BLaER1 (cell line): ENCODE data around the gene MAGI1.
A peak's percentile ranks its signal among the peaks of the same experiment; 100 is the strongest.

Source experiments
- H3K27ac ChIP-seq: shearing (Covaris generic); formaldehyde crosslinking; 2 replicates; pipeline ENCODE4 v1.8.1; 2022
- H3K27me3 ChIP-seq: shearing (Covaris generic); formaldehyde crosslinking; 2 replicates; pipeline ENCODE4 v1.8.1; 2022
- H3K36me3 ChIP-seq: shearing (Covaris generic); formaldehyde crosslinking; 2 replicates; pipeline ENCODE4 v1.8.1; 2022
- H3K4me1 ChIP-seq: shearing (Covaris generic); formaldehyde crosslinking; 2 replicates; pipeline ENCODE4 v1.8.1; 2022
- H3K4me2 ChIP-seq: shearing (Covaris generic); formaldehyde crosslinking; 2 replicates; pipeline ENCODE4 v1.8.1; 2022
- H3K4me3 ChIP-seq: shearing (Covaris generic); formaldehyde crosslinking; 2 replicates; pipeline ENCODE4 v1.8.1; 2022
- H3K9ac ChIP-seq: shearing (Covaris generic); formaldehyde crosslinking; 2 replicates; pipeline ENCODE4 v1.8.1; 2022
- H3K9me3 ChIP-seq: shearing (Covaris generic); formaldehyde crosslinking; 2 replicates; pipeline ENCODE4 v1.8.1; 2022
- H4K20me1 ChIP-seq: shearing (Covaris generic); formaldehyde crosslinking; 2 replicates; pipeline ENCODE4 v1.8.1; 2022
- Cebpa-rat ChIP-seq: shearing (Covaris generic); IDR thresholded peaks from 2 replicates; pipeline ENCODE4 v1.8.1; 2022

The MAGI1 gene

GRCh38 chr3:65963787-65964677 is 74.7 kb downstream of the MAGI1 start:
- Histone ChIP-seq H4K20me1 (no peaks in the 10 kb centered on the region; the same call in 1 of the 2 replicates), H3K4me2 (no peak overlapping the region), H3K9me3 (0 out of 2 replicates have a peak, but pooled peaks cover 5% of the 10 kb centered on the region), H3K4me3 (no peak overlapping the region), H3K36me3 (no peaks in the 10 kb centered on the region), H3K27me3 (no peaks in the 10 kb centered on the region), H3K9ac (no peak overlapping the region), H3K4me1 (peaks cover 6% of the 10 kb centered on the region), H3K27ac (no peak overlapping the region)
- TF ChIP-seq Cebpa-rat: no peak

GRCh38 chr3:65961733-65962132 is 77.0 kb downstream of the MAGI1 start:
- H3K9ac ChIP-seq: no peak overlapping the region
- H3K4me3 ChIP-seq: no peak overlapping the region
- no peaks in the 10 kb centered on the region; the same call in 1 of the 2 replicates for H4K20me1 ChIP-seq
- H3K4me2 ChIP-seq: no peak overlapping the region
- H3K36me3 ChIP-seq: no peaks in the 10 kb centered on the region
- H3K27ac ChIP-seq: no peak overlapping the region
- no peaks in the 10 kb centered on the region for H3K27me3 ChIP-seq
- TF ChIP-seq Cebpa-rat: no peak
- H3K4me1 ChIP-seq: peaks cover 9% of the 10 kb centered on the region
- no peaks in the 10 kb centered on the region for H3K9me3 ChIP-seq

GRCh38 chr3:65961128-65961527 is 77.6 kb downstream of the MAGI1 start:
- no peak overlapping the region for H3K4me2 ChIP-seq

GRCh38 chr3:65960087-65960486 is 78.6 kb downstream of the MAGI1 start:
- H3K4me1 ChIP-seq: peaks cover 9% of the 10 kb centered on the region
- H3K9me3 ChIP-seq: no peaks in the 10 kb centered on the region
- no peak for TF ChIP-seq Cebpa-rat
- no peaks in the 10 kb centered on the region; the same call in 1 of the 2 replicates for H4K20me1 ChIP-seq
- no peak overlapping the region for H3K4me3 ChIP-seq
- no peaks in the 10 kb centered on the region for H3K27me3 ChIP-seq
- no peak overlapping the region for H3K9ac ChIP-seq
- H3K36me3 ChIP-seq: no peaks in the 10 kb centered on the region
- no peak overlapping the region for H3K4me2 ChIP-seq
- H3K27ac ChIP-seq: no peak overlapping the region

More at GRCh38 chr3:65961128-65961527, 77.6 kb downstream of the MAGI1 start:
- Histone ChIP-seq H3K4me1 (peaks cover 9% of the 10 kb centered on the region), H3K9ac (no peak overlapping the region), H4K20me1 (no peaks in the 10 kb centered on the region; the same call in 1 of the 2 replicates), H3K27me3 (no peaks in the 10 kb centered on the region), H3K36me3 (no peaks in the 10 kb centered on the region), H3K9me3 (no peaks in the 10 kb centered on the region), H3K4me3 (no peak overlapping the region), H3K27ac (no peak overlapping the region)
- TF ChIP-seq Cebpa-rat: no peak

- Histone ChIP-seq H3K4me1 (peaks cover 24% of the 10 kb centered on the region), H3K9me3 (no peaks in the 10 kb centered on the region), H3K4me3 (no peak overlapping the region), H3K27me3 (no peaks in the 10 kb centered on the region), H3K36me3 (no peaks in the 10 kb centered on the region), H4K20me1 (peaks cover 15% of the 10 kb centered on the region; the same call in 1 of the 2 replicates), H3K9ac (no peak overlapping the region), H3K4me2 (no peak overlapping the region), H3K27ac (no peak overlapping the region)
- no peak for TF ChIP-seq Cebpa-rat
These were observed 80.5 kb downstream of the MAGI1 start for GRCh38 chr3:65958216-65958615.

DNA sequence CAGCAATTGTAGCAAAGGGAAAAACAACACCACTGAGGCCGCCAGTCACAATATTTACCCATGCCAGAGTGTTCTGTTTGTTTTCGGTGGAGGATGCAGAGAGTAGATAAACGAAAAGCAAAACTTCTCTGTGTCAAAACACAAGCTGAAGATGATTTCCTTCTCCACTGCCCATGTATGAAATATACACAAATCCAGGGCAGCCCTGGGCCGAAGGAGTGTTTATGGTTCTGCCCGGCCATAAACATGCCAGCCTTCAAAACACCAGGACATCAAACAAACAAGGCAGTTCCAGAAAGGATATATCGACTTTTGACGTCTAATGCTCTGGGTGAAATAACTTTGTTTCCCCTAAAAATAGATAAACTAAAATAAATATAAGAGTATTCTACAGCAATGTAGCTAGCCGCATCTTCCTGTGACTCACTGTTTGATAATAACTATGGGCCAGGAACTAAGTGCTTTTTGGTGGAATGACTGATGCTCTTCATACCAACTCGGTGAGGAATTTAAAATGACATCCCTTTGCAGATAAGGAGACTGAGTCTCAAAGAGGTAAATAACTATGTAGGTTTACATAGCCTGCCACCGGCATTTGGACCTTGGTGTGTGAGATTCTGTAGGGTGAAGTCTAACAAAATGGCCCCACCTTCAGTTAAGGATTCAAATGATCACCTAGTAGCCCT is 82.8 kb downstream of the MAGI1 start:
- Histone ChIP-seq H4K20me1 (peaks cover 15% of the 10 kb centered on the region; the same call in 1 of the 2 replicates), H3K9ac (no peak overlapping the region), H3K36me3 (no peaks in the 10 kb centered on the region), H3K27me3 (no peaks in the 10 kb centered on the region), H3K4me1 (peaks cover 35% of the 10 kb centered on the region), H3K4me3 (no peak overlapping the region), H3K27ac (no peak overlapping the region), H3K4me2 (no peak overlapping the region), H3K9me3 (no peaks in the 10 kb centered on the region)
- no peak for TF ChIP-seq Cebpa-rat

DNA sequence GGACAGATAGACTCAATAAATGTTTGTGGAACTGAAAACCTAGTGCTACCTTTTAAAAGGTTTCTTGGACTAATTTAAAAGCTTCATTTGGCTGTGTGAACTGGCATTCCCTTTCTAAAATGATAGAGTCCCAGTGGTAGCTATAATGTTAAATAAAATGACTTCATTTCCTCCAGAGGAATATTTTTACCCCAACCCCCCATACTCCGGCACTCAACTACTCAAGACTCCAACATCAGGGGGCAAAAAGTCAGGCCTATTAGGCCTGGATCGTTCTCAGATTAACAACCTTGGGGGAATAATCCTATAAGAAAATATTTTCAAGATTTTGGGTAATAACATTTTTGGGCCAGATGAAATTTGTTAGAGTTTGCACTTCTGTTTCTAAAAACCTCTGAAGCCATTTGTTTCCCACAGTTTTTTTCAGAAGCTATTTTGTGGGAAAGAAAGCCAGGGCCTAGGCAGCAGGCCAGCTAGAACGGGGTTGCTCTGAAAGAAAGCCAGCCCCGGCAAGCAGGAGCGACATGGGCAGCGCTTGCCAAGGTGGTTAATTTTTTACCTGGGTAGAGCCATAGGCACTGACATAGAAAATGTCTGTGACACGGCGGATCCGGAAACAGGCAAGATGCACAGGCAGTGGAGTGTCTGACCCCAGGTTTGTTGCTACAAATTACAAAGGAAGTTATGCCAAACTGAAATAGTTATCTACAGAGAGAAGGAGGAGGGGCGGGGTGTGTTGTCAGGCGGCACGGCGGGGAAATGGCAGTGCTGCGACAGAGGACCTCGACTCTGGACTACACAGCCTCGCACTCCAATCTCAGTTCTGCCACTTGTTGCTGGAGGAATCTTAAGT is 84.6 kb downstream of the MAGI1 start:
- peaks cover 23% of the 10 kb centered on the region; the same call in 1 of the 2 replicates for H4K20me1 ChIP-seq
- no peaks in the 10 kb centered on the region for H3K36me3 ChIP-seq
- TF ChIP-seq Cebpa-rat: no peak
- H3K4me2 ChIP-seq: peak overlapping the region; percentile 31
- H3K4me3 ChIP-seq: no peak overlapping the region
- H3K9me3 ChIP-seq: no peaks in the 10 kb centered on the region
- H3K4me1 ChIP-seq: peaks cover 31% of the 10 kb centered on the region
- H3K27me3 ChIP-seq: no peaks in the 10 kb centered on the region
- H3K27ac ChIP-seq: no peak overlapping the region
- peak overlapping the region; percentile 38; the same call in 1 of the 2 replicates for H3K9ac ChIP-seq

- Histone ChIP-seq H3K9me3 (no peaks in the 10 kb centered on the region), H3K27ac (no peak overlapping the region)
These were observed 85.4 kb downstream of the MAGI1 start for GRCh38 chr3:65953301-65953812.

GRCh38 chr3:65952842-65953241 is 85.9 kb downstream of the MAGI1 start:
- Histone ChIP-seq H3K9ac (no peak overlapping the region), H3K4me2 (peak overlapping the region; percentile 27; the same call in 1 of the 2 replicates), H4K20me1 (peaks cover 28% of the 10 kb centered on the region; the same call in 1 of the 2 replicates), H3K36me3 (no peaks in the 10 kb centered on the region), H3K27ac (no peak overlapping the region), H3K4me3 (no peak overlapping the region), H3K27me3 (no peaks in the 10 kb centered on the region), H3K9me3 (no peaks in the 10 kb centered on the region), H3K4me1 (peaks cover 27% of the 10 kb centered on the region)
- TF ChIP-seq Cebpa-rat: no peak

More at GRCh38 chr3:65953301-65953812, 85.4 kb downstream of the MAGI1 start:
- Histone ChIP-seq H3K36me3 (no peaks in the 10 kb centered on the region), H3K9ac (no peak overlapping the region), H3K4me1 (peaks cover 27% of the 10 kb centered on the region), H3K27me3 (no peaks in the 10 kb centered on the region), H3K4me2 (peak overlapping the region; percentile 31), H4K20me1 (peaks cover 28% of the 10 kb centered on the region; the same call in 1 of the 2 replicates), H3K4me3 (no peak overlapping the region)
- TF ChIP-seq Cebpa-rat: no peak
